ENCODE results near the gene AP2A1.

GRCh38 chr19:49749055-49749716 lies 17.6 kb upstream of the AP2A1 start:
- TF ChIP-seq ZNF274 (IDR thresholded peaks at IDR 0.05; ENCODE audit: low read depth, low read length) = no peak
- TF ChIP-seq SUZ12 (IDR thresholded peaks at IDR 0.05; ENCODE audit: extremely low read depth, insufficient read depth, insufficient read length) = no peak
- TF ChIP-seq YY1 (IDR thresholded peaks at IDR 0.05; ENCODE audit: insufficient read depth, insufficient read length) = no peak
